Liver (tissue), 9 donors: ENCODE data around the gene KRTAP5-4. TPM values are rescaled to one million over a fixed set of nuclear protein-coding genes. Genes with fewer than 3 reads are reported as not detected.

Source experiments
- DNase-seq: peaks from one replicate; pipeline ENCODE4 v3.0.0-alpha.2; 2017; ENCODE audit warnings: low spot score
- H3K27ac ChIP-seq, 2 donors: one replicate each; pipeline ENCODE4 v1.7.0; 2013; ENCODE audit warnings: inconsistent platforms in 2 of 2, low read length in 2 of 2, control low read depth in 1 of 2, low read depth in 1 of 2, mild to moderate bottlenecking in 1 of 2
- H3K27me3 ChIP-seq, 4 donors: one replicate each; pipeline versions ENCODE4 v1.6.1 to v1.7.0; 2013; ENCODE audit warnings: low read length in 3 of 4, inconsistent platforms in 1 of 4, mild to moderate bottlenecking in 1 of 4, moderate library complexity in 1 of 4; ENCODE audit not compliant: control insufficient read depth in 4 of 4, insufficient read depth in 4 of 4
- H3K36me3 ChIP-seq, 4 donors: one replicate each; pipeline versions ENCODE4 v1.6.1 to v1.7.0; 2013; ENCODE audit warnings: low read length in 3 of 4, mild to moderate bottlenecking in 3 of 4, low read depth in 1 of 4, moderate library complexity in 1 of 4; ENCODE audit not compliant: control insufficient read depth in 4 of 4, insufficient read depth in 3 of 4
- H3K4me1 ChIP-seq, 4 donors: one replicate each; pipeline versions ENCODE4 v1.6.1 to v1.7.0; 2013; ENCODE audit warnings: low read length in 3 of 4, mild to moderate bottlenecking in 3 of 4, moderate library complexity in 1 of 4; ENCODE audit not compliant: control insufficient read depth in 4 of 4, insufficient read depth in 4 of 4
- H3K4me3 ChIP-seq, 3 donors: one replicate each; pipeline versions ENCODE4 v1.6.1 to v1.7.0; 2013; ENCODE audit warnings: low read length in 3 of 3, control low read depth in 1 of 3, low read depth in 1 of 3, mild to moderate bottlenecking in 1 of 3
- H3K9ac ChIP-seq, 2 donors: one replicate each; pipeline ENCODE4 v1.7.0; 2013; ENCODE audit warnings: low read length in 2 of 2, mild to moderate bottlenecking in 2 of 2, moderate library complexity in 2 of 2, control low read depth in 1 of 2, low read depth in 1 of 2
- H3K9me3 ChIP-seq, 4 donors: one replicate each; pipeline versions ENCODE4 v1.6.1 to v1.7.0; 2013; ENCODE audit warnings: low read length in 3 of 4; ENCODE audit not compliant: control insufficient read depth in 4 of 4
- ATF3 ChIP-seq: IDR thresholded peaks from 2 replicates; pipeline ENCODE4 v1.6.1; 2016; ENCODE audit warnings: antibody characterized with exemption
- CTCF ChIP-seq: fragments of 150-350 bp; IDR thresholded peaks from 2 replicates; pipeline ENCODE4 v1.5.1; 2017; ENCODE audit warnings: improper control_type of control experiment, low read depth, low read length; ENCODE audit not compliant: missing input control
- EGR1 ChIP-seq, 2 donors: IDR thresholded peaks; 2 replicates each; pipeline ENCODE4 v1.6.1; 2016 to 2018; ENCODE audit warnings: antibody characterized with exemption in 2 of 2, low read depth in 2 of 2
- HNF4G ChIP-seq: IDR thresholded peaks from 2 replicates; pipeline ENCODE4 v1.6.1; 2016; ENCODE audit warnings: antibody characterized with exemption
- MAX ChIP-seq: IDR thresholded peaks from 2 replicates; pipeline ENCODE4 v1.6.1; 2016; ENCODE audit warnings: antibody characterized with exemption
- RAD21 ChIP-seq, 2 donors: IDR thresholded peaks; 2 replicates each; pipeline ENCODE4 v1.6.1; 2016; ENCODE audit warnings: antibody characterized with exemption in 2 of 2, mild to moderate bottlenecking in 2 of 2
- REST ChIP-seq: IDR thresholded peaks from 2 replicates; pipeline ENCODE4 v1.6.1; 2016; ENCODE audit warnings: antibody characterized with exemption, mild to moderate bottlenecking
- SP1 ChIP-seq: IDR thresholded peaks from 2 replicates; pipeline ENCODE4 v1.6.1; 2018; ENCODE audit warnings: antibody characterized with exemption, mild to moderate bottlenecking
- WGBS: extraction: QIAGEN DNeasy Blood & Tissue Kit; methylation state at CpG from one replicate; pipeline ENCODE4 v1.1.7; 2013; 5-methylcytosine and 5-hydroxymethylcytosine counted together
- polyA plus RNA-seq, 2 donors: library from polyadenylated mRNA; stranded (reverse) in 1 of 2; unstranded in 1 of 2; fragments of 200-250 nt in 1 of 2; fragments of >200 nt in 1 of 2; fragmentation: Nextera tagmentation in 1 of 2; extraction: Ambion mirVana in 1 of 2; gene quantifications; one replicate each; pipeline versions ENCODE4 v1.2.1 to v1.2.3, GENCODE V29; 2013 to 2015
- total RNA-seq, 2 donors: library from RNA; depleted of rRNA; stranded (reverse); fragments of >200 nt; gene quantifications; one replicate each; pipeline ENCODE4 v1.2.3, GENCODE V29; 2014
- donor health status: healthy.
- donor health status: healthy.
- donor health status: healthy.
- donor health status: healthy.
- donor health status: healthy.

The KRTAP5-4 gene
- total and polyA plus RNA-seq, 4 donors, result not detected

- peak overlapping the region; percentile 76 to 89 for H3K27ac ChIP-seq
- WGBS, result 79% methylated on average over 14 of the region's 14 CpGs
- no peaks in the 10 kb centered on the region for H3K27me3 ChIP-seq
- TF ChIP-seq HNF4G (no peak), SP1 (no peak), EGR1 (IDR thresholded peaks at IDR 0.05; ENCODE audit: low read depth in 2 of 2) (no peak)
- H3K9me3 ChIP-seq, result no peaks in the 10 kb centered on the region
- no peaks in the 10 kb centered on the region for H3K36me3 ChIP-seq
- H3K4me1 ChIP-seq, result peaks cover 23 to 47% (median 42%) of the 10 kb centered on the region in 4 donors
- DNase-seq, result no peak
- H3K4me3 ChIP-seq, result no peak overlapping the region
- H3K9ac ChIP-seq, result peak overlapping the region; percentile 18 to 69
Observed at GRCh38 chr11:1653541-1654387, 31.8 kb upstream of the KRTAP5-4 start.

GRCh38 chr11:1652771-1653540 lies 31.0 kb upstream of the KRTAP5-4 start:
- WGBS, result 20% methylated on average over 34 of the region's 34 CpGs
- H3K27ac ChIP-seq, result peak overlapping the region; percentile 76 to 89
- H3K4me1 ChIP-seq, result peaks cover 23 to 47% (median 42%) of the 10 kb centered on the region in 4 donors
- peak overlapping the region in 1 of 2 donors; percentile 69 for H3K9ac ChIP-seq
- TF ChIP-seq SP1, result peak; percentile 19
- peak; percentile 97 for TF ChIP-seq RAD21 (IDR thresholded peaks at IDR 0.05)
- TF ChIP-seq MAX, result no peak
- TF ChIP-seq CTCF, result peak; percentile 98
- no peak for TF ChIP-seq REST
- peak; percentile 84 for DNase-seq
- H3K9me3 ChIP-seq, result no peaks in the 10 kb centered on the region
- no peaks in the 10 kb centered on the region for H3K36me3 ChIP-seq
- H3K4me3 ChIP-seq, result no peak overlapping the region
- no peaks in the 10 kb centered on the region for H3K27me3 ChIP-seq

GRCh38 chr11:1652442-1652770 lies 30.5 kb upstream of the KRTAP5-4 start:
- peaks cover 23 to 47% (median 42%) of the 10 kb centered on the region in 4 donors for H3K4me1 ChIP-seq
- no peak overlapping the region for H3K27ac ChIP-seq
- TF ChIP-seq ATF3, result no peak
- TF ChIP-seq REST, result no peak
- H3K27me3 ChIP-seq, result no peaks in the 10 kb centered on the region
- H3K9me3 ChIP-seq, result no peaks in the 10 kb centered on the region
- WGBS, result 45% methylated on average over 20 of the region's 20 CpGs
- no peak overlapping the region for H3K9ac ChIP-seq
- no peak overlapping the region for H3K4me3 ChIP-seq
- no peak for DNase-seq
- no peaks in the 10 kb centered on the region for H3K36me3 ChIP-seq
